HG02852 (cell line): ENCODE data around the gene SLC5A10.

Source experiments
- ATAC-seq: cut with Tn5 transposase; IDR thresholded peaks from one replicate; pipeline ENCODE4 v1.9.1; 2021; ENCODE audit warnings: mild to moderate bottlenecking, moderate library complexity; ENCODE audit not compliant: unreplicated experiment

Gene SLC5A10

DNA sequence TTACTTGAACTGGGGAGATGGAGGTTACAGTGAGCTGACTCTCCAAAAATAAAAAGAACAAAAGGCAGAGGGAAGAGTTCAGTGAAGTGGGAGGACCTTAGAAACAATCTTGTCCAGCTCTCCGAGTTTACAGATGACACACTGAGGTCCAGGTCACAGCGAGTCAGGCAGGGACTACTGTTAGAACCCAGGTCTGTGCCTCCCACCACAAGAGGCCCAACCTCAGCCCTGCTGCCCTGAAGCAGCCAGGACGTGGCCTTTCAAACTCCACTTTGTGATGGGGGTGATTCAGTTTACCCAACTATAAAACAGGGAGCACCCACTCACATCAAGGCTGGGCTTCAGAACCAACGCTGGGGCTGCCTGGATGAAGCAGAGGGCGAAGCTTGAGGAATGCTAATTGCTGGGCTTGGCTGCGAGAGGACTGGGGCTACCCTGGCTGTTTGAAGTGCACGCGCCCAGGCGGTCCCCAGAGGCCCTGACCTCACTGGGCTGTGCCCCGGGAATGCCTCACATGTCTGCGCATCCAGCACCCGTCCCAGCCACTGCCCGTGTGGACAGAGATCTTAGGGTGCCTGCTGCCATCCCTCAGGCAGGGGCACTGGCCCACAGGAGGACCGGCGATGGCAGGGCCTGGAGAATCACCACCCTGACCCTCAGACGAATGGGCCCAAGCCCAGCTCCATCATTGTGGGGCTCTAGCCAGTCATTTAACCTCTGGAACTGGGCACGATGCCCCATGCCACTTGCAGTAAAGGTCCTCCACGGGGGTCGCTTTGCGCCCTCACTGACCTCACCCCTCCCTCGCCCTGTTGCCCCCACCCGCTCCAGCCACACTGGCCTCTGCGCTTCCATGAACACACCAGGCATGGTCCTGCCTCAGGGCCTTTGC lies 11.4 kb downstream of the SLC5A10 start:
- ATAC-seq = no peak

DNA sequence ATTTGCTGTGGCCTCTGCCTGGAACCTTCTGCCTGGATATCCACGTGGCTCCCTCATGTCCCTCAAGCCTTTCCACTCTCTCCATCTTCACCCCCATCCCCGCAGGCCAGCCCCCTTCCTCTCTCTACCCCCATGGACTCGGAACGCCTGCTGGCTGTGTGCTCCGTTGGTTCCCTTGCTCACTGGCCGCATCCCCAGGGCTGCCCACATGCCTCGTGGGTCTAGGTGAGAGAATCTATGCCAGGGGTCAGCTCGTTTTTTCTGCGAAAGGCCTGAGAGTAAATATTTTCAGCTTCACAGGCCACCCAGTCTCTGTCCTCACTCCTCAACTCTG lies 12.0 kb downstream of the SLC5A10 start:
- no peak for ATAC-seq

GRCh38 chr17:18964550-18964949 lies 12.6 kb downstream of the SLC5A10 start:
- ATAC-seq = no peak

DNA sequence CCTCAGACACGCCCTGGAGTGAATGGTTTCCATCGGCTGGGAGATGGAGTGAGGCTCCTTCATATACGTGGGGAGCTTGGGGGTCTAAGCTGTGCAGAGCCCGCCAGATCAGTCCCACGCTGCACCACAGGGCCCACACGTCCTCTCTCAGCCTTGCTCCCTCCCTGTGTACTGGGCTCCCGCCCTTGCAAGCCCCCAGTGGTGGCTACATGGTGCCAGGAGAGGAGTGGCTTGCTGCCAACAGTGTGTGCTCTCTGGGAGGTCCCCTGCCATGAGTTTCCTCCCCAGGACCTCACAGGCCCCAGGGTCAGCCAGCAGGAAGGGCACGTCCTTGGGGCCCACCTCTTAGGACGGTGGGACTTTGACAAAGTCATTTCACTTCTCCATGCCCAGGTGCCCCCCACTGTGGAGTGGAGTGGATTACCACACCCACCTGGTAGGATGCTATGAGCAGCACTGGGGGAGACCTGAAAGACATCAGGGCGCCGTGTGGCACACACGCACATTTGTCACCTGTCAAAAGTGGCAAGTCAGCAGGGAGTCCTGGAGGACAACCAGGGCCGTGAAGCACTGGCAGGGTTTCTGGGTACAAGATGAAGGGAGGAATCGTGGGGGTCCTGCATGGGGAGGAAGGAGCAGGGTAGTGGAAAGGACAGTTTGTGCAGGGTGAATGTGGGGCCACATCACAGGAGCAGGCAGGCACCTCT lies 13.7 kb downstream of the SLC5A10 start:
- no peak for ATAC-seq

- no peak for ATAC-seq
These were observed 15.1 kb downstream of the SLC5A10 start for GRCh38 chr17:18966831-18967624.

GRCh38 chr17:18967916-18968315 lies 16.0 kb downstream of the SLC5A10 start:
- ATAC-seq = no peak

DNA sequence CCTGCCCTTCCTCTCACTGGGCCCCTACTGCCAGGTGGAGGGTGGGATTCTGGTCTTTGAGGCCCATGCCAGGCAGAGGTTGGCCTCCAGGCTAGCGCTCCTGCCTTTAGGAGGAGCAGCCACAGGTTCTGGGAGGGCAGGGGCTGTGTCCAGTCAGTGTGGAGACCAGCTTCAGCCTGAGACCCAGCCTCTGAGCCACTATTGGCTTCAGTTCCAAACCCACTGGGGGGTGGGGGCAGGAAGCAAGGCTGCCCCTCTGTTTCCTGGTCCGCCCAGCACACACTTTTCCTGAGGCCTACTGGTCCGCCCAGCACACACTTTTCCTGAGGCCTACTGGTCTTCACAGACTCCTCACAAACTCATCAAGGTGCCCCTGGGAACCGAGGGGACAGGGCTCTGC lies 16.4 kb downstream of the SLC5A10 start:
- no peak for ATAC-seq

DNA sequence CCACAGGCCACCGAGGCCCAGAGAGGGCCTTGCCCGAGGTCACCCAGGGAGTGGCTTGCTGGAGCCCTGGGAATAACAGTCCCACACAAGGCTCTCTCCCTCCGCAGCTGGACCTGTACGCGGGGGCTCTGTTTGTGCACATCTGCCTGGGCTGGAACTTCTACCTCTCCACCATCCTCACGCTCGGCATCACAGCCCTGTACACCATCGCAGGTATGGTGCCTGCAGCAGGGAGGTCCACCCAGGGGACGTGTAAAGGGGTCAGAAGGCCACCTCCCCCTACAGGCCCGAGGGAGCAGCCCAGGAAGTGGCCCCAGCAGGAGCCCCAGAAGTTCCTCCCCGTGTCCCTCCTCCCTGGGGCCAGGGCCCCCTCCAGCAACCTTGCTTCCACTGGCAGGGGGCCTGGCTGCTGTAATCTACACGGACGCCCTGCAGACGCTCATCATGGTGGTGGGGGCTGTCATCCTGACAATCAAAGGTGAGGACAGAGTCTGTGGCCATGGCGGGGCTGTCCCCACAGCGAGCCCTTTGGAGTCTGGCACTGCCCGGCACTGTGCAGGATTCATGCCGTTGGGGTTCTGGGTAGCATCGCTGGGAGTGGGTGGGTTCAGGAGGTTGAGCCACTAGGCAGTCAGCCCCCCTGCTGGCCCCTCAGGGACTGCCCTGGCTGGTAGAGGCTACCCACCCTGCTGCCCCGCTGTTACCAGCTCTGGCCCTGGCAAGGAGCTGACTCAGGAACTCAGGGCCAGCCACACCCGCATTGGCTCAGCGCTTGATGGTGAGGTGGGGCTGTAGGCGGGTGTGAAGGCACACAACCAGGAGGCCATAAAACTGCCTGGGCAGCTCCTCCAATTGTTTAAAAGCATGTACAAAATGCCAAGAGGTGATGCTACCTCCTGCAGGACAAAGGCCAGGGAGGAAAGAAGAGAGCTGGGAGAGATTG lies 17.3 kb downstream of the SLC5A10 start:
- ATAC-seq = no peak

DNA sequence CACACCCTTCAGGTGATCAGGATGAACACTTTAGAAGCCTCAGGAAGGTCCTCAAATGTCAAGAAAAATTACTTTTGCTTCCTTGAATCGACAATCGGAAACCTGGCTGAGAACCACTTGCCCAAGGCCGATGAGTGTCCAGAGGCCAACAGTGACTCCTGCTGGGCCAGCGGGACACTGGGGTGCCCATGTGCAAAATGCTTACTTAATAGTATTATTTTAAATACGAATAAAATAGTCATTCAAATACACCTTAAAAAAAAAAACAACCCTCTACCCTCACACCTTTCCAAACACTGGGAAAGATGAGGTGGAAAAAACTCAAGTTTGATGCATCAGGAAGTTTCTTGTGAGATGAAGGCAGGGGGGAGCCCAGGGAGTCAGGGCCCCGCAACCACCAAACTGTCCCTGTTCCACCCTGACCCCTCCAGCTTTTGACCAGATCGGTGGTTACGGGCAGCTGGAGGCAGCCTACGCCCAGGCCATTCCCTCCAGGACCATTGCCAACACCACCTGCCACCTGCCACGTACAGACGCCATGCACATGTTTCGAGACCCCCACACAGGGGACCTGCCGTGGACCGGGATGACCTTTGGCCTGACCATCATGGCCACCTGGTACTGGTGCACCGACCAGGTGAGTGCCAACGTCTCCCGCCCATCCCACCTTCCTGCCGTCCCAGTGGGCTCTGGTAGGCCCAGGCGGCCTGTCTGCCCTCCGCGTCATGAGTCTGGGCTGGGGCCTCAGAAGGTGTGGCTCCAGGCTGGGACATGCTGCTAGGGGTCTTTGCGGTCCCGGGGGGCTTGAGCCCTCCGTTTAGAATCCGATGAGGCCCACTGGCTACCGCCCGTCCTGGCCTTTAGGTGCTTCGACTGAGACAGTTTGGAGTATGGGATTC lies 18.9 kb downstream of the SLC5A10 start:
- no peak for ATAC-seq

DNA sequence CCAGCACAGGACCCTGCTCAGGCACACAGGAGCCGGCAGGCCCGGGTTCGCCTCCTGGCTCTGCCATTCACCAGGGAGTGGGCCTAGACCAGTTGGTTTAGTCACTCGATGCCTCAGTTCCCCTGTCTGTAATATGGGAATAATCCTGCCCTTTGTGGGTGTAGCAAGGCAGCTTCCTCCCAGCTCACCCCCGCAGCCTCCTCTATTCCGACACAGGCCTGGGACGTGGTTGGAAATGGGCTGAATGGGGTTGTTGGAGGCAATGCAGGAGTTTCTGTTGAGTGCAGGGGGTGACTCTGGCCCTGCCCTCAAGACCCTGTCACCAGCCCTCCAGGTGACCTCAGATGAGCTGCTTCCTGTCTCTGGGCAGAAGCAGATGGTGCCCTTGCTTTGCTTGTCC lies 19.8 kb downstream of the SLC5A10 start:
- ATAC-seq = no peak

DNA sequence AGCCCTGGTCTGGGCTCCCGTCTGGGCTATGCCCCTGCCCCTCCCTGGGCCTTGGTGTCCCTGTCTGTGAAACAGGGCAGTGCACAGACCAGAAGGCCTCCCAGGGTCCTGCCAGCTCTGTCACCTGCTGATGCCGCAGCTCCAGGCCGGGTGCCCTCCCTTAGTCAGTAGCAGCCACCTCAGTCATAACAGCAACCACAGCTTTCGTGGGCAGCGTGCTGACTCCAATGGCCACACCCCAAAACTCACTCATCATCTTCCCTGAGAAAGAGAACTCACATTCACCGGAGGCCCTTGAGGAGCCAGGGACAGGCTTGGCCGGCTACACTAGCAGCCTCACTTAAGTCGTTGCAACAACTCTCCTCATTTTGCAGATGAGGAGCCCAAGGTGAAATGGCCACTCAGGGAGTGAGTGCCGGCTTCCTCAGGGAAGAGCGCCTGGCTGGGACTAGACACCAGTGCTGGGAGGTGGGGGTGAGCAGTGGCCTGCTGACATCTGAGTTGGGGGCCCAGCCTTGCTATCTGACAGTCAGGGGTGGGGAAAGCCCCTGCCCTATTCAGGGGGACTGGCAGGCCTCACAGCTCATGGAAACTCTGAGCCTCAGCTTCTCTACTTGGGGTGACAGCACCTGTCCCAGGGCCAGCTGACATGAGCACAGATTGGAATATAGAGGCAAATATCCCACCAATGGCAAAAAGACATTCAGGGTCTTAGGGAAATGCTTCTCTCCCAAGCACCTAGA lies 22.6 kb downstream of the SLC5A10 start:
- no peak for ATAC-seq

- ATAC-seq = no peak
These were observed 23.6 kb downstream of the SLC5A10 start for GRCh38 chr17:18975597-18975996.

DNA sequence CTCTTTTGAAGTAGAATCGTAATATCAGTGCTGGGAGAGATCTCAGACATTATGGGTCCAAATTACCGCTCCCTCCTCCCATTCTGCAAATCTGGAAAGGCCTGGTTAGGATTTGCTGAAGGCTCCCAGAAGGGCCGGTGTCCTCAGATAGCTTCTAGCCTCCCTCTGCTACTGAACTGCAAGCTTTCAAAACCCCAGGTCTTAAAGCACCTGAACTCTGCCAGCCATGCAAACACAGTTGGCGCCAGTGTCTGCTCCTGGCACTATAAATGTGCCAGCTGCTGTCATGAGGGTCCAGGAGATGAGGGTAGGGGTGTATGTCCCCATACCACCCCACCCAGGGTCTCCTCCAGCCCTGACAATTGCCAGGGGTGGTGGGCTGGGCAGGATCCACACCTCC lies 24.2 kb downstream of the SLC5A10 start:
- no peak for ATAC-seq

DNA sequence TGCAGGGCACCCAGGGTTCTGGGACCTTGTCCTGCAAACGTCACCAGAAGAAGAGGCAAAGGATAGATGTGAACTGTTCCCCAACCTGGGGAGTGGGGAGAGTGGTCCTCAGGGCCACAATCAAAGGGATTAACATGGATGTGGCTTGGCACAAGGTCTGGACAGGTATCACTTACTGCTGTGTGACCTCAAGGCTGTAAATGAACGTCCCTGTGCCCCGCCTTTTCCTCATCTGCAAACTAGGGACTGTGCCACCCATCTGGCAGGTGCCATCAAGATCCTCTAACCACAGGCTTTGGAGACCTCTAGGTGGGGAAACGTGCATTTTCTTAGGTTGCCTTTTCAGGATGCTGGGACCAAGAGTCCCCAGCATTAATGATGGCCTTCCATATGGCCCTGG lies 25.1 kb downstream of the SLC5A10 start:
- no peak for ATAC-seq

DNA sequence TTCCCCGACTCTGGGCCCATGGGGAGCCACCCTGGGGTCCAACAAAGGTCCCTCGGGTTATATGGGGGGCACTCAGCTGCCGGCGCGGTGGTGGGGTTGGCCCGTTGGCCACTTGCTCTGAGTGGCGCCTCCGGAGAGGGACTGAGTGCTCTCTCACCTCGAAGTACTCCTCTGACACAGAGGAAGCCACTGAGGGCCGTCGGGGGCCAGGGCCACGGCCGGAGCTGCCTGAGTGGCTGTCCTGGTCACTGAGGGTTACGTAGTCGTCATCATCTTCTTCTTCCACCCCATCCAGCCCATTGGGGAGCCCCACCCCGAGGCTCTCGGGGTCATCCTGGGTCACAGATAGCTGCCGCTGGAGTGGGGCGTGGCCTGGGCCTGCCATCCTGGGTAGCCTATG lies 25.7 kb downstream of the SLC5A10 start:
- ATAC-seq = no peak

GRCh38 chr17:18978050-18978449 lies 26.1 kb downstream of the SLC5A10 start:
- no peak for ATAC-seq

DNA sequence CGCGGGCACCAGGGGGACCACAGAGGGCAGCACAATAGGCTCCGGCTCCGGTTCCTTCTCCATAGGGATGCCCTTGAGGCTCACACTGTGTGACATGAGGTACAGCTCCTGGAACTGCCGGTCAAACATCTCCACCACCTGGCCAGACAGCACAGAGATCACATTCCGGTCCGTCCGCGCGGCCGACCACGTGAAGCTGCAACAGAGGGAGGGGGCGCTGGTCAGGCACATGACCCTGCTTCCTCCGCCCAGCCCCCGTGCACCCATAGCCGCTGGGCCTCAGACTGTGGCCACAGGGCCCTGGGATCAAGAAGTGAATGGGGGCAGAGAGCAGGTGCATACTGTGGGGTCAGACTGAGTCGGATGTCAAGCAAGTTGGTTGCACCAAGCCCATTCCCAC lies 26.7 kb downstream of the SLC5A10 start:
- ATAC-seq = no peak

GRCh38 chr17:18980682-18981334 lies 28.8 kb downstream of the SLC5A10 start:
- ATAC-seq = no peak

- no peak for ATAC-seq
These were observed 29.3 kb downstream of the SLC5A10 start for GRCh38 chr17:18981335-18981641.
